Tongue (tissue), 2 donors: Measurements from ENCODE around the gene CBLL1. TPM values are rescaled to one million over a fixed set of nuclear protein-coding genes. Genes with fewer than 3 reads are reported as not detected.

Experiments
- DNase-seq: peaks from one replicate; pipeline ENCODE4 v3.0.0-alpha.2; 2015
- total RNA-seq: library from RNA; depleted of rRNA; stranded (reverse); fragments of >200 nt; gene quantifications from one replicate; pipeline ENCODE4 v1.2.3, GENCODE V29; 2014

CBLL1 gene, protein sequence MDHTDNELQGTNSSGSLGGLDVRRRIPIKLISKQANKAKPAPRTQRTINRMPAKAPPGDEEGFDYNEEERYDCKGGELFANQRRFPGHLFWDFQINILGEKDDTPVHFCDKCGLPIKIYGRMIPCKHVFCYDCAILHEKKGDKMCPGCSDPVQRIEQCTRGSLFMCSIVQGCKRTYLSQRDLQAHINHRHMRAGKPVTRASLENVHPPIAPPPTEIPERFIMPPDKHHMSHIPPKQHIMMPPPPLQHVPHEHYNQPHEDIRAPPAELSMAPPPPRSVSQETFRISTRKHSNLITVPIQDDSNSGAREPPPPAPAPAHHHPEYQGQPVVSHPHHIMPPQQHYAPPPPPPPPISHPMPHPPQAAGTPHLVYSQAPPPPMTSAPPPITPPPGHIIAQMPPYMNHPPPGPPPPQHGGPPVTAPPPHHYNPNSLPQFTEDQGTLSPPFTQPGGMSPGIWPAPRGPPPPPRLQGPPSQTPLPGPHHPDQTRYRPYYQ
- 13.8 TPM for total RNA-seq

DNA sequence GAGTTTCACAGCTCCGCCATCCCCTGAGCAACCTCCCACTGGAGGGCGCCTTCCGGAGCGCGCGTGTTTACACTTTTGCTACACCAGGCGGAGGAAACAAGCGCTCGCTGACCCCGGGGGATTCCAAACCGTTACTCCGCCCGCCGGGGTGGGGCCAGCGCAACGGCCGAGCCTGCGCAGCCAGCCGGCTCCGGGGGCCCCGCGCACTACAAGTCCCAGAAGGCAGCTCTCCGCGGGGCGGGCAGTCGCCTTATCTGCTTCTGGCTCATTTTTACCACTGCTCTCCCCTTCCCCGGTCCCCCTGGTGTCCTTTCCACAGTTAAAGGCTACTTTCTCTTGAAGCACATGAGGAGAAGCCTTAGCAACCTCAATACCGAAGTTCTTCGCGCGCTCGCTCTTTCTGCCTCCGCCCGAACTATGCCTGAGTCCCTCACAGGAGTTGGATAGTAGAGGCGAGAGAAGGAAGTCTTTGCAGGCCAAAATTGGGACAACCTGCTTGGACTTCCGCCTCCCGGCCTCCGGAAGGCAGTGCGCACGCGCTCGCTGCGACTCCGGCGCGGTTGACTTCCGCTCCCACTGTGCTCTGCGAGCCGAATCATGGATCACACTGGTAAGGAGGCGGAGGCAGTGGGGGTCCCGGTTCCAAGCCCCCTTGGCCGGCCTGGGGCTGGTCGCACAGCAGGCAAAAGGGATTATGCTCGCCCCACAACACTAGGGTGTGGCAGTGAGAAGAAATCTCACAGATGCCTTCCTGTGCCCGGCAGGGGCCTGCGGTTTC lies at the start of gene CBLL1:
Gene CBLL1 (plus strand): TSS at position 576 of the 778 bp plus-strand sequence. CDS start 22 bp downstream, at position 598.
- peak; percentile 98 for DNase-seq

- peak; percentile 81 for DNase-seq
Measured at GRCh38 chr7:107694386-107694785, 49.6 kb upstream of the CBLL1 start.

GRCh38 chr7:107696330-107696946 lies 47.5 kb upstream of the CBLL1 start:
- peak; percentile 53 for DNase-seq

- DNase-seq: peak; percentile 73
Measured at GRCh38 chr7:107697321-107698049, 46.5 kb upstream of the CBLL1 start.

GRCh38 chr7:107700570-107700969 lies 43.4 kb upstream of the CBLL1 start:
- DNase-seq: no peak

DNA sequence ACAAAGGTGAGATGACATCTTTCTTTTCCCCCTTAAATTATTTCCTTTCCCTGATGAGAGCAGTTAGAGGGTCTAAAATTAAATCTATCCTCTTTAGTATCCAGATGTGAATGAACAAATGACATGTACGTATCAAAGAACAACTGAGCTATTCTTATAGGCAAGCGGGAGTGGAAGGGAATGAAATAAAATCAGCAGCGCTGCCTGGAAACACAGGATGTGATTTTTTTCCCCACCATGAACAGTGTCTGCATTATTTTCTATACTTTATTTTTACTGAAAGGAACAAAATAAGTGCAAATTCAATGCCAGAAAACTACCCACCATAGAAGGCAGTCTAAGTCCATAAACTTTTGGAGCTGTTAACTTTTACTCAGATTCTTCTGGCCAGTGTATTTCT lies 42.8 kb upstream of the CBLL1 start:
- peak; percentile 22 for DNase-seq

DNA sequence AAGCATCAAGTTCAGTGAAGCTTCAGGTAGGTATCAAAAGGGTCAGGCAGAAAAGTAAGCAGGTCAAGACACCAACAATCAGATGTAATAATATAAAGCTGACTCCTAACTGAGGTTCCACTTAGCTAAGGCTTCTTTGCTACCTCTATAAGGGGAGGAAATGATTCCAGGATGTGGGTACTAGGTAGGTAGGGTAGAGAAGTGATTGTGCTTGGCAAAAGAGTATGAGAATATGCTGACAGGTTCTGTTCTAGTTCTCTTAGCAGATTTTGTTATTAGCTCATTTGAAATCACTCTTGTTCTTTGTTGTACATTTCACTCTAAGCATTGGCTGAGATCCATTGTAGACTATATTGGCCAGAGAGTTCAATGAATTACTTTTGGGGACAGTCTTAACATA lies 40.7 kb upstream of the CBLL1 start:
- no peak for DNase-seq

- DNase-seq: no peak
Measured at GRCh38 chr7:107703872-107704271, 40.1 kb upstream of the CBLL1 start.

- no peak for DNase-seq
Measured at GRCh38 chr7:107708956-107709355, 35.0 kb upstream of the CBLL1 start.

GRCh38 chr7:107711301-107711700 lies 32.6 kb upstream of the CBLL1 start:
- no peak for DNase-seq

DNA sequence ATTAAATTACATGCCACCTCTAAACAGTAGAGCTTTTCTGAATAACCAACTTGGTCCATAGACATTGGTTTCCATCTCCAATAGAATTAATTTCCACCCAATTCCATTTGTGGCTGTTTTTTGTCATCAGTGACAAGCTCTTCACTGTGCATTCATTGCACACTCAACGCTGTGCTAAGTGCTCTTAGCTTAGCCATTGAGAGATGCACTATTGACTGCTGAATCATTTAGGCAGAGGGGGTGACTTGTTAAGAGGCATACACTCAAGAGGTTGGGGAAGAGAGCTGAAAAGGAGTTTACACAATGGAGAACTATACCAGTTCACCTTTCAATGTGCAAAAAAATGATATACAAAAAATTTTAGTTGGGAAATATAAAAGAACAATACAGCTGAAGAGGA lies 31.9 kb upstream of the CBLL1 start:
- DNase-seq: no peak

DNA sequence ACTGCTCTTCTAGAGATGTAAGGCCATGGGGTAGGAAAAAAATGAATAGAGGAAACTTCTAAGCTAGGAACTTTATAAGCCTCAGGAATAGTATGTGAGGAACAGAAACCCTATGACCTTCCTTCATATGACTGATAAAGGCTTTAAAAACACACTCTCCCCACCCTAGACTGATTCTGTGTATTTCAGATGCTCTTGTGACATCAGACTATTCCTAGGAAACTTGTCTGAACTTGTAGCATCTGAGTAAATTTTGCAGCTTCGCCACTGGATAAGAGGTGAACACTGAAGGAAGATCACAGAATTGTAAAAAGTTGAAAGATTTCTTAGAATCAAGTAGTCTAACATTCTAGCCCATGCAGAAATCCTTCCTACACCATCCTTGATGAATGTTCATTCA lies 31.0 kb upstream of the CBLL1 start:
- no peak for DNase-seq

DNA sequence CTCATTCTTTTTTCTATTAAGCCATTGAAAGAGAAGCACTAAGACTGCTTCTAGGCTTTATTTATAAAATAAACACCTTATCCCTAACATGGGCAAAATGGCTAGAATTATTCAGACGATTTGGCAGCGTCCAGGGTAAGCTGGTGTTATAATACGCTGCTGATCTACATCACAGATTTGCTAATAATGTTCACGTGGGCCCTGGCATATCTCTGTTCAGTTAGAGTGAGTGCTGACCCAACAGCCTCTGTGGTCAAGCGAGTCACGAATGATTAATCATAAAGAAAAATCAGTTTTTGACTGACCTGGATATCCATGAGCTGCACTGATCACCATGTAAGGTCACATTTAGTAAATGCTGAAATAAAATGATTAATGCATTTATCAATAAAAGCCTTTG lies 28.4 kb upstream of the CBLL1 start:
- DNase-seq: no peak

DNA sequence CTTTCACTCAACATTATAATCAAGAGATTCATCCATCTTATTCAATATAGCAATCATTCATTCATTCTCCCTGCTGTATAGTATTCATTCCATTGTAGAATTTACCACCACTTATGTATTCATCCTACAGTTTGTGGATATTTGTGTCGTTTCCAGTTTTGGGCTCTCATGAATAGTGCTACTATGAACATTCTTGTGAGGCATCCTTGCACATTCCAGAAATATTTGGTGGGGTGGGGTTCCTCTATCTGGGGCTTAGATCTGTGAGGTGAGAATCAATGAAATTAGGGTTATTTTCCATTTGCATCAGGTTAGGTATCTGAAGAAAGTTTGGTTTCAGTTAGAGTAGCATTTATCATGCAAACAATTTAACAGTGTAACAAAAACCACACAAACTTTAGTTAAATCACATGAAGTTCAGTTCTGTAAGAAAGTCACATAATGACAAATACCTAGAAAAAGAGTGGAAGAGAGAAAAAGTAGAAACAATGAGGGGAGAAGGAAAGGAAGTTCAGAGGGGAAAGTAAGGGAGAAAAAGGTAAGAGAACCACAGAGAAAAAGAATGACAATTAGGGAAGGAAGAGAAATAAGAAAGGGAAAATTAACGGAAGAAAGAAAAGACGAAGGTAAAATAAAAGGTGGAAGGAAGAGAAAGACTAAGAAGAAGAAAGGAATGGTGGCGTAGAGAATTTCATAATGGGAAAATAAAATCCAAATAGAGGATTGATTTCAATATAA lies 25.3 kb upstream of the CBLL1 start:
- no peak for DNase-seq

GRCh38 chr7:107721286-107721685 lies 22.7 kb upstream of the CBLL1 start:
- no peak for DNase-seq

DNA sequence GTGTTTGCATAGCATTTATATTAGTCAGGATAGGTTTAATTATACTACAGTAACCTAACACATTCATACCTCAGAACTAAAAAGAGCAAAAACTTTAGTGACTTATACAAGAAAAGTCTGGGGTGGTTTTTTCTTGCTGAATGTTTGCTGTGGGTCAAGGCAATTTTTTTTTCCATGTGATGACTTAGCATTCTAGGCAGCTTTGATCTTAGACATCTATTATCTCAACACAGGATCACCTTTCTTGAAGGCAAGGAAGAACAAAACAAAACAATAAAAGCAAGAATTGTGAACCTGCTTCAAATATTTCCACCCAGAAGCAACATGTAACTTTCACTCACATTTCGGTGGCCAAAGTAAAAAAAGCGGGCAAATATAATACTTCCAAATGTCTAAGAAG lies 20.7 kb upstream of the CBLL1 start:
- DNase-seq: no peak

DNA sequence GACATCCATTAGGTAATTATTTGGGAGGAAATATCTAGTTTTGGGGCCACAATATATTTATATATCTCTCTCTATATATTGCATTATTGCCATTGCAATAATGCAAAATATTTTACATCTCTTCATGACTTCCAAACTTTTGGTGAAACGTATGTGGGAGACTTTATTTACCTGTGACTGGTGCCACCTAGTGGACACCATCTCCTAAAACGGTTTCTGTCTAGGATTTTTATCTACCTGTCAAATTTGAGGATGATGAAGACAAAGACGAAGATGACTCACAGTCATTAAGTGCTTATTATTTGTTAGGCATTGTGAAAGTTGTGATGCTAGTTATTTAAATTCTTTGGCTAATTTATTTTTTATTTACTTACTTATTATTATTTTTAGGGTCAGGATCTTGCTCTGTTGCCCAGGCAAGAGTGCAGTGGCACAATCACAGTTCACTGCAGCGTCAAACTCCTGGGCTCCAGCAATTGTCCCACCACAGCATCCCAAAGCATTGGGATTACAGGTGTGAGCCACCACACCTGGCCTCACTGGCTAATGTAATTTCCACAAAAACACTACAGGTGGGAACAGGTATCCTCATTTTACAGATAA lies 18.7 kb upstream of the CBLL1 start:
- peak; percentile 84 for DNase-seq

DNA sequence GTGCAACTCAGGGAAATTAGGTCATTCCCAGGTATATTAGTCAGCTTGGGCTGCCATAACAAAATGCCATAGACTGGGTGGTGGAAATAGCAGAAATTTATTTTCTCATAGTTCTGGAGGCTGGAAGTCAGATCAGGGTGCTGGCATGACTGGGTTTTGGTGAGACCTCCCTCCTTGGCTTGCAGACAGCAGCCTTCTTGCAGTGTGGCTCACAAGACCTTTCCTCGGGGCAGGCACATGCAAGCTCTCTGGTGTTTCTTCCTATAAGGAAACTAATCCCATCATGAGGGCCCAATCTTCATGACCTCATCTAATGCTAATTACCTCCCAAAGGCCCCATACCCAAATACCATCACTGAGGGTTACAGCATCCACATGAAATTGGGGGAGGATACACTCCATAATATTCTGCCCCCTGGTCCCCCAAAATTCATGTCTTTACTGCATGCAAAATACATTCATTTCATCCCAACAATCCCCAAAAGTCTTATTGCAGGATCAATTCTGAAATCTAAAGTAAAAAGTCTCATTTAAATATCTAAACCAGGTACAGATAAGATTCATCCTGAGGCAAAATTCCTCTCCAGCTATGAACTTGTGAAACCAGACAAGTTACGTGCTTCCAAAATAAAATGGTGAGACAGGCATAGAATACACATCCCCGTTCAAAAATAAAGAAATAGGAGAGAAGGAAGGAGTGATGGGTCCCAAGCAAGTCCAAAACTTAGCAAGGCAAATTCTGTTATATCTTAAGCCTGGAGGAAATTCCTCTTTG lies 17.4 kb upstream of the CBLL1 start:
- no peak for DNase-seq

GRCh38 chr7:107728276-107728675 lies 15.7 kb upstream of the CBLL1 start:
- DNase-seq: no peak
